Fibroblast of villous mesenchyme (primary cell): Measurements from ENCODE around the gene DHRS7B. TPM values are rescaled to one million over a fixed set of nuclear protein-coding genes. Genes with fewer than 3 reads are reported as not detected.

ENCODE experiments used
- DNase-seq: peaks from one replicate; pipeline ENCODE4 v3.0.0-alpha.2; 2010; ENCODE audit warnings: low read depth
- H3K4me3 ChIP-seq: 2 replicates; pipeline ENCODE4 v1.5.1; 2011; ENCODE audit warnings: low read depth, mild to moderate bottlenecking, low read length
- total RNA-seq: library from RNA; depleted of rRNA; stranded (reverse); fragments of >200 nt; gene quantifications from 2 replicates; pipeline ENCODE4 v1.2.3, GENCODE V29; 2012
- TF ChIP-seq, protein P1 (sequence below): IDR thresholded peaks from 2 replicates; pipeline ENCODE4 v1.5.1; 2012; ENCODE audit warnings: low read depth, mild to moderate bottlenecking, low read length; ENCODE audit not compliant: insufficient read depth

DHRS7B gene
- total RNA-seq, 1 donor, result 15.1 TPM

DNA sequence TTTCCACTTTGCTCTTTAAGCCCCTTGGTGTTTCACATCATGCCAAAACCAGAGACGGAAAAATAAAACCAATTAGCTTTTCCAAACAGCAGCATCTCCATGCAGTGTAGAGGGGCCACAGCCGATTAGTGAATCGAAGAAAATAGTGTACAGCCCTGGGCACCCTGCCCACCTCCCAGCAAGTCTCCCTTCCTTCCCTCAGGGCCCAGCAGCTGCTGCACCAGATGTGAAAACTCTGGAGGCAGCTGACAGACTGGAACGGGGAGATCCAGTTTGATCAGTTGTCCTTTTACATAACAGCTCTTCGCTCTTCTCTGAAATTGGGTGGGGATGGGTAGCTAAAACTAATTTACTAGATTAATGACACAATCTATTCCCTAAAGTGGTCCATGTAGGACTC, 67.9 kb downstream of the DHRS7B start:
- TF ChIP-seq, protein P1, sequence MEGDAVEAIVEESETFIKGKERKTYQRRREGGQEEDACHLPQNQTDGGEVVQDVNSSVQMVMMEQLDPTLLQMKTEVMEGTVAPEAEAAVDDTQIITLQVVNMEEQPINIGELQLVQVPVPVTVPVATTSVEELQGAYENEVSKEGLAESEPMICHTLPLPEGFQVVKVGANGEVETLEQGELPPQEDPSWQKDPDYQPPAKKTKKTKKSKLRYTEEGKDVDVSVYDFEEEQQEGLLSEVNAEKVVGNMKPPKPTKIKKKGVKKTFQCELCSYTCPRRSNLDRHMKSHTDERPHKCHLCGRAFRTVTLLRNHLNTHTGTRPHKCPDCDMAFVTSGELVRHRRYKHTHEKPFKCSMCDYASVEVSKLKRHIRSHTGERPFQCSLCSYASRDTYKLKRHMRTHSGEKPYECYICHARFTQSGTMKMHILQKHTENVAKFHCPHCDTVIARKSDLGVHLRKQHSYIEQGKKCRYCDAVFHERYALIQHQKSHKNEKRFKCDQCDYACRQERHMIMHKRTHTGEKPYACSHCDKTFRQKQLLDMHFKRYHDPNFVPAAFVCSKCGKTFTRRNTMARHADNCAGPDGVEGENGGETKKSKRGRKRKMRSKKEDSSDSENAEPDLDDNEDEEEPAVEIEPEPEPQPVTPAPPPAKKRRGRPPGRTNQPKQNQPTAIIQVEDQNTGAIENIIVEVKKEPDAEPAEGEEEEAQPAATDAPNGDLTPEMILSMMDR, result no peak
- DNase-seq, result peak; percentile 66
- H3K4me3 ChIP-seq, result no peak overlapping the region

DNA sequence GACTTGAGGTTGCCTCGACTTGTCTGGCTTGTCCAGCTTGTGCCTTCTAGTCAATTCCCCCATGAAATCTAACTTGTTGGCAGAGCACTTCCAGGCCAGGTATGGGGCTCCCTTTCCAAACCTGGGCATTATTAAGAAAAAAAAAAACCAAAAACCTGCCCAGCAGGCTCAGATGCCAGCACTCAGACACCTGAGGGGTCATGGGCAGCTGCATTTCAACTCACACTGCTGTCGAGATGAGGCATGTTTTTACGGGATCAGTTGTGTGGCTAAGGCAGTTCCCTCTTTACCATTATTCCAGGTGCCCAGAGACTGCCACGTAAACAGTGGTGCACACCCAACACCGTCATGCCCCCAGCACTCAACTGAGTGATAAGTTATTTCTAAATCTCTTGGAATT, 69.4 kb downstream of the DHRS7B start:
- no peak overlapping the region for H3K4me3 ChIP-seq
- no peak for DNase-seq
- TF ChIP-seq, protein P1, result no peak

DNA sequence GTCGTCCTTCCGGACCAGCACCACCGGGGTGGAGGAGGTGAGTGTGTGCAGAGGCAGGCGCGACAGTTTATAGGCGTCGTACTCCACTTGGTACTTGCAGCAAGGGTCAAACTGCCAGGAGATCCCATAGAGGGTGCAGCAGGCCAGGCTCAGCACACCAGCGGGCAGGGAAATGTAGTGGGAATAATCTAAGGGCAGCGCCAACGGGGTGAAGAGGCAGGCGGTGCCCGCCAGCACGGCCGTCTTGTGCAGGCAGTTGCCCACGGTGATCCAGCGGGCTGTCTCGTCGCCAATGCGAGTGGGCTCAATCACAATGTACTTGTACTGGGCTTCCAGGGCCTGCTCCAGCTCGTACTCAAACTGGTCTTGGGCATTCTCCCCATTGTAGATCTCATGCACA, 71.6 kb downstream of the DHRS7B start:
- TF ChIP-seq, protein P1, result no peak
- DNase-seq, result no peak
- no peak overlapping the region for H3K4me3 ChIP-seq

DNA sequence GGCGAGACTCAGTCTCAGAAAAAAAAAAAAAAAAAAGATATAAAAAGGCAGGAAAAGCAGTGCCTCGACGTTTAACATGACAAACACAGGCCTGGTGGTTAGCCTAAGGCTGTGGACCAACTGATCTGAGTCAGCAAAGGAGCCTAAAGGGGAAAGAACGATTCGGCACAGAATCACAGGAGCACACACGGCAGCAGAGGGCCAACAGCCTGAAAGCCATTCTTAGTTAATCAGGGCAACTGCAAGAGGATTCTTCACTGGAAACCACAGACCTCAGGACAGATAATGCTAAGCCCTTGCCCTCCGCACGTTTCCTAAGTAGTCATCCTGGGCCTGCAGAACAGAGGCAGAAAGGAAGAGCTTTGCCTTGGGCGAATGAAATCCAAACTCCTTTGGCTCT, 72.5 kb downstream of the DHRS7B start:
- no peak overlapping the region for H3K4me3 ChIP-seq
- DNase-seq, result peak; percentile 95
- TF ChIP-seq, protein P1, result peak; percentile 5

DNA sequence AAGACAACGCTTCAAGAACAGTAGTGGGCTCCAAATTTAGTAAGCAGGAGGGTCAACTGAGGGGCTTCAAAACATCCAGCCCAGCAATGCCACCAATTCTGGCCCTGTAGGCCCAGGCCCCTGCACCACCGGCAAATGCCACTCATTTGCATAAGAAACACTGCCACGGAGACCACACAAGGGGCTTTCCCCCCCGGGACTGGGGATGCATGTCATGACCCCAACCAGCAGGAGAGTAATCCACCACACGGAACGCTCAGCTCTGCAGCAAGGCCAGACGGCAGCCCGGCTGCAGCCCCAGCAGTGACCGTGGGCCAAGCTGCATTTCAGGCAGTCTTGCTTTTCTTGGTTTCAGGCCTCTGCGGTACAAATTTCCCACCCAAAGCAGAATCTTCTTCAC, 73.1 kb downstream of the DHRS7B start:
- no peak for DNase-seq
- TF ChIP-seq, protein P1, result no peak
- H3K4me3 ChIP-seq, result no peak overlapping the region

DNA sequence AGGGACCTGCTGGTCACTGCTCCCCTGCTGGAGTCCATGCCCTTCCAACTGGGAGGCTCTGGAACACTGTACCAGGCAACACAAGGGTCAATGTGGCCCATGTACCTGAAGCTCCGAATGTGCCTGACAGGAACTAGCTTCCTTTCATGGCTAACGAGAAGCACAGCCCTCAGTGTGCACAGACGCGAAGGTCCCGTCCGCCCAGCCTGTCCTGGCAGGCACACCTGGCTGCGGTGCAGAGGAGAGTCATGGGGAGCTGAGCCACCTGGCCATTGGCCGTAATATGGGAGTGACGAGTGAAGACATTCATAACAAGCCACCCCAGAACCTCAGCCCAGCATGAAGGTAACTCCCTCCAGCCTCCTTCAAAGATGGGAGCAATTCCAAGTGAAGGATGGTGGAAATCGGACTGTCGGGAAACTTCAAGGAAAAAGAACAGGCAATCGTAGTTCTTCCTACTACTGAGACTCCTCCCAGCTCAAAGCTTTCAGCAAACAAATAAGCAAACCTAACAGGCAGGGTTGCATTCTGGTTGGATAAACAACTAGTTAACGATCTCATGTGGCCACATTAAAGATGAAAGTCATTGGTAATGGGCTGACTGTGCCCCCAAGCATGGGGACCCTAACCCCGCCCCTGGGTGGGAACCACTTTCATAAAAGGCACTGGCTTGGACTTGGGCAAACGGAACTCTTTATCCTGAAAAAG, 74.0 kb downstream of the DHRS7B start:
- TF ChIP-seq, protein P1, result no peak
- DNase-seq, result no peak
- H3K4me3 ChIP-seq, result no peak overlapping the region

DNA sequence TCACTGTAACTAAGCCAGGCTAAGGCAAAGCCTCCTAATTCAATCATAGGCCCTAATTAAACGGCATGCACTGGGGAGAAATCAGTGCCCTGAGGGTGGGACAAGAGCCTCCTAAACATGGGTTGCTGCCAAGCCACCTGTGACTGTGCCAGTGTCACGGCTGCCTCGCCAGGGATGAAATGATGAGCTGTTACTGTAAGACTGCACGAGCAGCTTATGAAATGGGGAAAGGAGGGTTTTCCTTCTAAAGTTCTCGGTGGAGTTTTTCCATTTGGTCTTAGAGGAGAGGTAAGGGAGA, 74.5 kb downstream of the DHRS7B start:
- H3K4me3 ChIP-seq, result no peak overlapping the region
- TF ChIP-seq, protein P1, result no peak
- DNase-seq, result no peak
